BJ (cell line): Measurements from ENCODE around the gene TMEM31. TPM values are rescaled to one million over a fixed set of nuclear protein-coding genes. Genes with fewer than 3 reads are reported as not detected.
"Not testable (repeated sequence)": the region's sequence is repeated elsewhere in the genome, so short reads cannot be mapped to it uniquely, and the experiment has no call there.

Experiments
- CTCF ChIA-PET: fragments of 350-600 bp; formaldehyde crosslinking; extraction: SDS; loops from one replicate; lab custom pipeline; 2021; ENCODE audit warnings: antibody characterized with exemption, inconsistent platforms; lab: Yijun Ruan, JAX
- POLR2A ChIA-PET: fragments of 300-600 bp; sonication (Branson Sonifier 250); formaldehyde crosslinking; extraction: SDS; loops from one replicate; lab custom pipeline; 2021; ENCODE audit warnings: antibody characterized with exemption; lab: Charles Lee
- DNase-seq: peaks from one replicate; pipeline ENCODE4 v3.0.0-alpha.2; 2011; ENCODE audit warnings: low read depth
- H3K27me3 ChIP-seq: 2 replicates; pipeline ENCODE4 v1.6.0; 2011; ENCODE audit warnings: low read length; ENCODE audit not compliant: control insufficient read depth, insufficient read depth
- H3K36me3 ChIP-seq: 2 replicates; pipeline ENCODE4 v1.5.1; 2011; ENCODE audit warnings: low read length; ENCODE audit not compliant: control insufficient read depth, insufficient read depth
- H3K4me3 ChIP-seq: 2 replicates; pipeline ENCODE4 v1.5.1; 2011; ENCODE audit warnings: low read depth, mild to moderate bottlenecking, control low read depth, low read length
- polyA plus RNA-seq: library from polyadenylated mRNA; depleted of rRNA; stranded (reverse); fragments of >200 nt; gene quantifications from 2 replicates; pipeline ENCODE4 v1.2.3, GENCODE V29; 2011; rRNA removed
- TF ChIP-seq, protein P1 (sequence below): IDR thresholded peaks from 2 replicates; pipeline ENCODE4 v1.5.1; 2011; ENCODE audit warnings: low read depth, mild to moderate bottlenecking, control low read depth, inconsistent platforms, low read length, moderate library complexity; ENCODE audit not compliant: insufficient read depth

Gene TMEM31
- polyA plus RNA-seq, 1 experiment = 0.16 TPM

DNA sequence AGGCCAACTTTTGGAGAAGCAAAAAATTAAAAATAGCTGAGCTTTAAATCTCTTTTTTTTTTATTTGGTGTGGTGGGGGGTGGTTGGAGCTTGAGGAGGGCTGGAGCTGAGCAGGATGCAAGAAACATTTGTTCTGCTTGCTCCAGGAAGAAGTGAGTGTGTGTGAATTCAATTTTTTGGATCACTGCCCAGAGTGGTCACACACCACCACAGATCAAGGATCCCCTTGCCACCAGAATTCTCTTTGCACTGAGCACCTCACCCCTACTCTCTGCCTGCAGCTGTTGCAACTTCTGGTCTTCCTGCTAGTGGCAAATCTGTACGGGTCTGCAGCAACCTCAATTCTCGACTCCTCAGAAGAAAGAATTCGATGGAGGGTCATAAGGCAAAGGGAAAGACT, 46.0 kb downstream of the TMEM31 start:
- H3K4me3 ChIP-seq = no peak overlapping the region
- H3K36me3 ChIP-seq = no peaks in the 10 kb centered on the region
- DNase-seq = no peak
- ChIA-PET POLR2A (no interaction called here), CTCF (interaction anchor here (0.8 kb wide), 1 partner anchor 12 kb away, joined by 3 read pairs; no protein-coding TSS in a partner anchor)
- TF ChIP-seq, protein P1, sequence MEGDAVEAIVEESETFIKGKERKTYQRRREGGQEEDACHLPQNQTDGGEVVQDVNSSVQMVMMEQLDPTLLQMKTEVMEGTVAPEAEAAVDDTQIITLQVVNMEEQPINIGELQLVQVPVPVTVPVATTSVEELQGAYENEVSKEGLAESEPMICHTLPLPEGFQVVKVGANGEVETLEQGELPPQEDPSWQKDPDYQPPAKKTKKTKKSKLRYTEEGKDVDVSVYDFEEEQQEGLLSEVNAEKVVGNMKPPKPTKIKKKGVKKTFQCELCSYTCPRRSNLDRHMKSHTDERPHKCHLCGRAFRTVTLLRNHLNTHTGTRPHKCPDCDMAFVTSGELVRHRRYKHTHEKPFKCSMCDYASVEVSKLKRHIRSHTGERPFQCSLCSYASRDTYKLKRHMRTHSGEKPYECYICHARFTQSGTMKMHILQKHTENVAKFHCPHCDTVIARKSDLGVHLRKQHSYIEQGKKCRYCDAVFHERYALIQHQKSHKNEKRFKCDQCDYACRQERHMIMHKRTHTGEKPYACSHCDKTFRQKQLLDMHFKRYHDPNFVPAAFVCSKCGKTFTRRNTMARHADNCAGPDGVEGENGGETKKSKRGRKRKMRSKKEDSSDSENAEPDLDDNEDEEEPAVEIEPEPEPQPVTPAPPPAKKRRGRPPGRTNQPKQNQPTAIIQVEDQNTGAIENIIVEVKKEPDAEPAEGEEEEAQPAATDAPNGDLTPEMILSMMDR = no peak
- H3K27me3 ChIP-seq = no peaks in the 10 kb centered on the region

DNA sequence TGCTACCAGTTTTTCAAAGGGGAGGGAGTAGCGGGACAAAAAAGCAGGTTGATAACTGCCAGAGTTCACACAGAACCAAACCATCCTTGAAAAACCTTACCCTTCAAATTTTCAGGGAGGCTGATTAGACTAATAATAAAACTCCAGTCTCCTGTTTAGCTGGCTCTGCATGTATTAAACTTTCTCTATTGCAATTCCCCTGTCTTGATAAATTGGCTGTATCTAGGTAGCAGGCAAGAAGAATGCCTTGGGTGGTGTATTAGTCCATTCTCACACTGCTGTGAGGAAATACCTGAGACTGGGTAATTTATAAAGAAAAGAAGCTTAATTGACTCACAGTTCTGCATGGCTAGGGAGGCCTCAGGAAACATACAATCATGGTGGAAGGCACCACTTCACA, 47.8 kb downstream of the TMEM31 start:
- TF ChIP-seq, protein P1 = no peak
- Histone ChIP-seq H3K27me3 (no peaks in the 10 kb centered on the region), H3K4me3 (no peak overlapping the region), H3K36me3 (no peaks in the 10 kb centered on the region)
- POLR2A ChIA-PET = no interaction called here
- CTCF ChIA-PET = no interaction called here
- DNase-seq = no peak

DNA sequence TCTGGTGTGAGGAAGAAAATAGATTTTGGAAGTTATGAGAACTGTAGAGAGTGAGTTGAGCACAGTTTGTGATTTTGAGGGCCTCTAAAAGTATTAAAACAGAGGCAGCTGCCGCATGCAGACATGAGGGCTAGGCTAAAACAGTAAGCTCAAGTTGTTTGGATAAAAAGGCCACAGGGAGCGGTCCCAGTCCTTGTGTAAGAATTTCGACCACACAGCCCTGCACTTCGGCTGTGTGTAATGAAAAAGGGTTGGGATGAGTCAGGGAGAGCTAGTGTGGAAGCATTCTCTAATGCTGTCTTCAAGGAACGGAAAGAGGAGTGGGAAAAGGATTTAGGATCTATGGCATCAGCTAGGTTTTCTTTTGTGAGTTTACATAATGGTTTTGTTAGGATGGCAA, 52.8 kb downstream of the TMEM31 start:
- H3K4me3 ChIP-seq, H3K27me3 ChIP-seq, H3K36me3 ChIP-seq, DNase-seq, POLR2A ChIA-PET: not testable (repeated sequence)
- CTCF ChIA-PET = interaction anchor here (1.1 kb wide), 1 partner anchor 52 kb away, joined by 3 read pairs; no protein-coding TSS in a partner anchor

Other genes starting within 250 kb of the TMEM31 start
- gene RAB40A, start 191.4 kb upstream of the TMEM31 start, polyA plus RNA-seq = 0.48 and 0.56 TPM in 2 replicates
- gene TCEAL4, start 125.4 kb upstream of the TMEM31 start, polyA plus RNA-seq = 28.6 and 44.1 TPM in 2 replicates
- gene TCEAL3, start 102.9 kb upstream of the TMEM31 start, polyA plus RNA-seq = 20.4 and 35.2 TPM in 2 replicates
- 30.9 and 44.5 TPM in 2 replicates for gene TCEAL1, start 81.9 kb upstream of the TMEM31 start, polyA plus RNA-seq
- gene MORF4L2, start 24.2 kb upstream of the TMEM31 start, polyA plus RNA-seq = 479 and 701 TPM in 2 replicates
- 0.75 and 1.9 TPM in 2 replicates for gene PLP1, start 65.9 kb downstream of the TMEM31 start, polyA plus RNA-seq
- gene RAB9B, start 121.3 kb downstream of the TMEM31 start, polyA plus RNA-seq = 0.39 and 0.82 TPM in 2 replicates